Right ventricle myocardium inferior (tissue), 1 donor: Measurements from ENCODE around the gene CRISP3. TPM values are rescaled to one million over a fixed set of nuclear protein-coding genes. Genes with fewer than 3 reads are reported as not detected.

Experiments used
- ATAC-seq: fragments of 200-7000 bp; cut with Tn5 transposase; one replicate; pipeline ENCODE4 v1.9.1; 2020; ENCODE audit warnings: mild to moderate bottlenecking, moderate library complexity
- DNase-seq: peaks from one replicate; pipeline ENCODE4 v3.0.0; 2021; ENCODE audit errors: missing footprints
- intact Hi-C: fragments of 100-400 bp; cut with DNase I; formaldehyde crosslinking; loops from one replicate; pipeline ENCODE4 v1.11.0; 2022
- total RNA-seq: library from RNA; stranded (reverse); fragmentation: NEBNext Ultra II Directional; extraction: Animal tissue kit (Norgen Biotek cat#: 25700); gene quantifications from one replicate; pipeline ENCODE4 v1.2.1, GENCODE V29; 2021
- donor health status: DM: no; HTN: yes; CAD: no; lungs with severe emphysema.

Gene CRISP3
- total RNA-seq, 1 donor from 2014 or later = not detected

GRCh38 chr6:49713346-49713745, 30.8 kb downstream of the CRISP3 start, which contains the start of gene CRISP2:
Gene CRISP2, minus strand, starts transcription at chr6:49713543. Its CDS starts 4,347 bp downstream, at chr6:49709196.
- intact Hi-C loops = no loop called here
- ATAC-seq (no peak), DNase-seq (peak; percentile 20)

- intact Hi-C loops = no loop called here
These were observed 45.7 kb downstream of the CRISP3 start for GRCh38 chr6:49698478-49698877.

GRCh38 chr6:49693512-49693911, 50.7 kb downstream of the CRISP3 start:
- ATAC-seq = no peak
- intact Hi-C loops = no loop called here
- DNase-seq = no peak

More at GRCh38 chr6:49698478-49698877, 45.7 kb downstream of the CRISP3 start:
- DNase-seq (no peak), ATAC-seq (no peak)

GRCh38 chr6:49692534-49692933, 51.7 kb downstream of the CRISP3 start:
- no peak for DNase-seq
- no peak for ATAC-seq
- intact Hi-C loops = no loop called here

Other genes with a start within 250 kb of the CRISP3 start
- gene GLYATL3, start 244.5 kb downstream of the CRISP3 start, total RNA-seq = not detected
- gene C6orf141, start 193.7 kb downstream of the CRISP3 start, total RNA-seq = not detected
- gene RHAG, start 107.5 kb downstream of the CRISP3 start, total RNA-seq = 0.76 TPM
- not detected for gene CRISP2, start 30.8 kb downstream of the CRISP3 start, total RNA-seq
- not detected for gene PGK2, start 42.9 kb upstream of the CRISP3 start, total RNA-seq
- not detected for gene CRISP1, start 122.1 kb upstream of the CRISP3 start, total RNA-seq
- gene DEFB114, start 219.8 kb upstream of the CRISP3 start, total RNA-seq = not detected
- gene DEFB113, start 225.2 kb upstream of the CRISP3 start, total RNA-seq = not detected